Esophagus muscularis mucosa (tissue), 4 donors: Measurements from ENCODE around the gene TRMO.

Source experiments
- CTCF ChIP-seq, 3 experiments: fragments of 200-600 bp in 2 of 3; fragments of 450-650 bp in 1 of 3; sonication (generic) in 2 of 3; IDR thresholded peaks; one replicate each; pipeline ENCODE4 v1.5.1; 2017 to 2019; ENCODE audit warnings: antibody characterized with exemption in 3 of 3, mild to moderate bottlenecking in 2 of 3, moderate library complexity in 1 of 3
- EP300 ChIP-seq: sonication (generic); formaldehyde crosslinking; IDR thresholded peaks from one replicate; pipeline ENCODE4 v1.6.1; 2017; ENCODE audit warnings: antibody characterized with exemption
- POLR2A ChIP-seq: fragments of 450-650 bp; IDR thresholded peaks from one replicate; pipeline ENCODE4 v1.6.1; 2017; ENCODE audit warnings: antibody characterized with exemption, moderate library complexity, mild to moderate bottlenecking, low read depth
- POLR2AphosphoS5 ChIP-seq, 2 donors: sonication (generic); formaldehyde crosslinking; IDR thresholded peaks; one replicate each; pipeline ENCODE4 v1.6.1; 2017; ENCODE audit warnings: antibody characterized with exemption in 2 of 2

DNA sequence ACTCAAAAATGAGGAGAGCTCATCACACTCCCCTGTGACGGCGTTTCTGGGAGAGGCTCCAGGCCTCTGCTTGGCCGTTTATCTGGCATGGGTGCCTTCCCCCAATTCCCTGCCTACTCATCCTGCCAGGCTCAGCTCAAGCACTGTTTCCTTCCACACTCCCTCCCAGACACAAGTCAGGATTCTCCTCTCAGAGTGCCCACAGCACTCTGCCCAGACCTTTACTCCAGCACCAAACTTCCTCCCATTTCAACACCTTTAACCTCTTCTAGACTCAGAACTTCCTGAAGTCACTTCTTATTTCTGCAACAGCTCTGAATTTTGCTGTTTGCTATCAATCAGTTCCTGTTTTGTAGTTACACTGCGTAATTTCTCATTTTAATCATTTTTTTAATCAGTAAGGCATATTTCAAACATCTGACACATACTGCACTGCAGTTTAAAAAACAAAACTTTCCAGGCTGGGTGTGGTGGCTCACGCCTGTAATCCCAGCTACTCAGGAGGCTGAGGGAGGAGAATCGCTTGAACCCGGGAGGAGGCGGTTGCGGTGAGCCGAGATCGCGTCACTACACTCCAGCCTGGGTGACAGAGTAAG is 16.0 kb downstream of the TRMO start:
- TF ChIP-seq EP300, result no peak
- no peak for TF ChIP-seq POLR2A
- TF ChIP-seq CTCF (IDR thresholded peaks at IDR 0.05), result no peak
- no peak for TF ChIP-seq POLR2AphosphoS5 (IDR thresholded peaks at IDR 0.05)
